ENCODE data around the gene TLE4. TPM values are rescaled to one million over a fixed set of nuclear protein-coding genes. Genes with fewer than 3 reads are reported as not detected.

TLE4 gene
- total RNA-seq, 2 experiments from 2014 or later = 125 to 136 TPM

DNA sequence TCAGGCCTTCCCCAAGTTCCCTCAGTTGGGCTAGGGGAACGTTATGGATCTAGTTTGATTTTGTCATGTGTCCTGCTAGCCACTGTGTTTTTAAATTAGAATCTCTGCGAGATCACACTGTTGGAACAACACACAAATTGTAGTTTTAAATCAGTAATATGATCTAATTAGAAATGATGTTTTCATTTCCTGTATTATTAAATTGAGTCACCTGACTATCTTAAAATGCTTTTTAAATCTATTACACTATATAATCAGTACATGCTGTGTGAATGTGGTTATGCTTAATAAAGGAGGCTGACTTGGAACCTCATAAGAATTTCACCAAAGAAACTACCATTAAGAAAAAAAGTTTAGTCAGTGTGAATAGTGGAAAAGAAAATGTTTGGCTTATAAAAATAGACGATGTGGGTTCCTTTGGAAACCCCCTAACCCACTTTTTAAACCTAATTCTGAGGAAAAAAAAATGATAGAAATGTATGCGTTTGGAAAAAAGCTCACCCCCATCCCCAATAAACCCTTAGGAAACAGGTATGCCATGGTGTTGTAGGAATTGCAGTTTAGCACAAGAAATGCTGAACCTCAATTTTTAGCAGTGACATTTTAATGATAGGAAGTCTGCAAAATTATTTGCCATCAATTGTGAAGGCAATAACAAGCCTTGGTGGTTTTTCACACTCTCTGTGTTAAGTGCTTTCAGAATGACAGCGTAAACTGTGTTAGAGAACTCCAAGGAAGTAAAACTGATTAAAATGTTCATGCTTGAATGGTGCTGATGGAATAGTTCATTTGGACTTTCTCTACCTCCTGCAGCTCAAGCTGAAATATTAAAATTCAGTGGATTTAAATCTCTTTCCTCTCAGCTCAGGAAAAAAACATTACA, 59.0 kb downstream of the TLE4 start:
- no peak overlapping the region for H3K27ac Mint-ChIP-seq
- intact Hi-C loops (cut with DNase I, micrococcal nuclease) = loop anchor here in 1 of 2 experiments (5.0 kb wide), 1 partner anchor 43 kb away; no protein-coding TSS in a partner anchor
- H3K27me3 Mint-ChIP-seq = no peaks in the 10 kb centered on the region
- no peaks in the 10 kb centered on the region for H3K9me3 ChIP-seq (ENCODE audit: control insufficient read depth in 1 of 2, insufficient read depth in 1 of 2, low read length in 2 of 2)
- TF ChIP-seq, protein P1, sequence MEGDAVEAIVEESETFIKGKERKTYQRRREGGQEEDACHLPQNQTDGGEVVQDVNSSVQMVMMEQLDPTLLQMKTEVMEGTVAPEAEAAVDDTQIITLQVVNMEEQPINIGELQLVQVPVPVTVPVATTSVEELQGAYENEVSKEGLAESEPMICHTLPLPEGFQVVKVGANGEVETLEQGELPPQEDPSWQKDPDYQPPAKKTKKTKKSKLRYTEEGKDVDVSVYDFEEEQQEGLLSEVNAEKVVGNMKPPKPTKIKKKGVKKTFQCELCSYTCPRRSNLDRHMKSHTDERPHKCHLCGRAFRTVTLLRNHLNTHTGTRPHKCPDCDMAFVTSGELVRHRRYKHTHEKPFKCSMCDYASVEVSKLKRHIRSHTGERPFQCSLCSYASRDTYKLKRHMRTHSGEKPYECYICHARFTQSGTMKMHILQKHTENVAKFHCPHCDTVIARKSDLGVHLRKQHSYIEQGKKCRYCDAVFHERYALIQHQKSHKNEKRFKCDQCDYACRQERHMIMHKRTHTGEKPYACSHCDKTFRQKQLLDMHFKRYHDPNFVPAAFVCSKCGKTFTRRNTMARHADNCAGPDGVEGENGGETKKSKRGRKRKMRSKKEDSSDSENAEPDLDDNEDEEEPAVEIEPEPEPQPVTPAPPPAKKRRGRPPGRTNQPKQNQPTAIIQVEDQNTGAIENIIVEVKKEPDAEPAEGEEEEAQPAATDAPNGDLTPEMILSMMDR (IDR thresholded peaks at IDR 0.05) = no peak
- ATAC-seq (ENCODE audit: poor library complexity) (no peak), DNase-seq (peak in 1 of 14 experiments; percentile 50)
- peaks cover 75% of the 10 kb centered on the region for H3K4me1 Mint-ChIP-seq (ENCODE audit: low read depth)
- H3K27me3 ChIP-seq (ENCODE audit: control insufficient read depth in 1 of 2, insufficient read depth in 2 of 2, low read length in 2 of 2) = no peaks in the 10 kb centered on the region
- POLR2A ChIA-PET = interaction anchor here (0.6 kb wide), 1 partner anchor 59 kb away, joined by 3 read pairs; the partner anchor contains the start of gene TLE4
- no peak overlapping the region for H3K4me3 ChIP-seq (ENCODE audit: low read length)
- CTCF ChIA-PET = no interaction called here
- H3K9me3 Mint-ChIP-seq = no peaks in the 10 kb centered on the region
- H3K4me3 Mint-ChIP-seq = no peak overlapping the region
- no peak overlapping the region for H3K27ac ChIP-seq (ENCODE audit: low read depth in 1 of 2, low read length in 2 of 2)
- peaks cover 6% of the 10 kb centered on the region for H3K36me3 ChIP-seq (ENCODE audit: insufficient read depth, low read length)
- H3K4me1 ChIP-seq (ENCODE audit: insufficient read depth, low read length) = peaks cover 18% of the 10 kb centered on the region
- H3K36me3 Mint-ChIP-seq (ENCODE audit: low read depth) = peaks cover 41% of the 10 kb centered on the region

GRCh38 chr9:79632060-79632459, 60.3 kb downstream of the TLE4 start:
- Mint-ChIP-seq H3K27ac (no peak overlapping the region), H3K9me3 (no peaks in the 10 kb centered on the region), H3K4me1 (ENCODE audit: low read depth) (peaks cover 79% of the 10 kb centered on the region), H3K4me3 (no peak overlapping the region), H3K27me3 (no peaks in the 10 kb centered on the region), H3K36me3 (ENCODE audit: low read depth) (peaks cover 47% of the 10 kb centered on the region)
- DNase-seq (no peak), ATAC-seq (ENCODE audit: poor library complexity) (no peak)
- Histone ChIP-seq H3K9me3 (ENCODE audit: control insufficient read depth in 1 of 2, insufficient read depth in 1 of 2, low read length in 2 of 2) (no peaks in the 10 kb centered on the region), H3K4me3 (ENCODE audit: low read length) (no peak overlapping the region), H3K4me1 (ENCODE audit: insufficient read depth, low read length) (peaks cover 18% of the 10 kb centered on the region), H3K27ac (ENCODE audit: low read depth in 1 of 2, low read length in 2 of 2) (no peak overlapping the region), H3K36me3 (ENCODE audit: insufficient read depth, low read length) (peaks cover 6% of the 10 kb centered on the region), H3K27me3 (ENCODE audit: control insufficient read depth in 1 of 2, insufficient read depth in 2 of 2, low read length in 2 of 2) (no peaks in the 10 kb centered on the region)
- POLR2A ChIA-PET = interaction anchor here (0.9 to 2.6 kb wide), 3 partner anchors 8 to 60 kb away, joined by 3 to 14 read pairs (median 10); partner anchors contain the start of gene TLE4
- TF ChIP-seq, protein P1 (IDR thresholded peaks at IDR 0.05) = no peak
- intact Hi-C loops (cut with DNase I, micrococcal nuclease) = loop anchor here in 1 of 2 experiments (5.0 kb wide), 1 partner anchor 45 kb away; no protein-coding TSS in a partner anchor
- CTCF ChIA-PET = interaction anchor here (0.8 kb wide), 1 partner anchor 11 kb away, joined by 3 read pairs; no protein-coding TSS in a partner anchor

DNA sequence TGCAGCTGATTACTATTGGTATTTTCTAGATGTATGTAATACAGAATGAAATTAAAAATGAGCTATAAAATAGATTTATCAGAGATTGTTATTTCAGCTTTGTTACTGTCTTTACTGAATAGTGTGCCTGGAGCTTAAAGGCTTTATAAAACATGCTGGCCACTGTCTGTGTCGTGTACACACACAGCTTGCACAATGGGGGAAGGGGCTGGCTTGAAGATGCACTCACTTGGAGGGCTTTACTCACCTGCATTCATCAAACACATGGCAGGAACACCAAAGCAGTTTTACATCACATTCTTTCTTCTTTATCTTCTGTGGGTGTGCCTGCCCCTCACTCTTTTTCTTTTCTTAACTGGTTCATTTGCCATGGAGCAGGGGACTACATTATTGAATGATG, 60.9 kb downstream of the TLE4 start:
- H3K27me3 Mint-ChIP-seq = no peaks in the 10 kb centered on the region
- peaks cover 80% of the 10 kb centered on the region for H3K4me1 Mint-ChIP-seq (ENCODE audit: low read depth)
- no peak overlapping the region for H3K27ac ChIP-seq (ENCODE audit: low read depth in 1 of 2, low read length in 2 of 2)
- intact Hi-C loops (cut with DNase I, micrococcal nuclease) = loop anchor here in 1 of 2 experiments (5.0 kb wide), 1 partner anchor 45 kb away; no protein-coding TSS in a partner anchor
- H3K4me1 ChIP-seq (ENCODE audit: insufficient read depth, low read length) = peaks cover 18% of the 10 kb centered on the region
- H3K27ac Mint-ChIP-seq = no peak overlapping the region
- POLR2A ChIA-PET = interaction anchor here (0.9 to 2.6 kb wide), 3 partner anchors 8 to 61 kb away, joined by 3 to 14 read pairs (median 10); partner anchors contain the start of gene TLE4
- no peaks in the 10 kb centered on the region for H3K9me3 Mint-ChIP-seq
- H3K27me3 ChIP-seq (ENCODE audit: control insufficient read depth in 1 of 2, insufficient read depth in 2 of 2, low read length in 2 of 2) = no peaks in the 10 kb centered on the region
- H3K36me3 Mint-ChIP-seq (ENCODE audit: low read depth) = peaks cover 48% of the 10 kb centered on the region
- H3K36me3 ChIP-seq (ENCODE audit: insufficient read depth, low read length) = peaks cover 4% of the 10 kb centered on the region
- H3K4me3 ChIP-seq (ENCODE audit: low read length) = no peak overlapping the region
- no peak overlapping the region for H3K4me3 Mint-ChIP-seq
- CTCF ChIA-PET = interaction anchor here (0.8 kb wide), 1 partner anchor 10 kb away, joined by 3 read pairs; no protein-coding TSS in a partner anchor
- DNase-seq = no peak
- no peak for ATAC-seq (ENCODE audit: poor library complexity)
- TF ChIP-seq, protein P1 (IDR thresholded peaks at IDR 0.05) = no peak
- no peaks in the 10 kb centered on the region for H3K9me3 ChIP-seq (ENCODE audit: control insufficient read depth in 1 of 2, insufficient read depth in 1 of 2, low read length in 2 of 2)

Measured in CD4-positive, alpha-beta T cell (primary cell).